Measurements from ENCODE around the gene STK32B. TPM values are rescaled to one million over a fixed set of nuclear protein-coding genes. Genes with fewer than 3 reads are reported as not detected.

Gene STK32B
- total RNA-seq, 2 experiments from 2014 or later: not detected

GRCh38 chr4:5526080-5526846 lies 475.0 kb downstream of the STK32B start:
- no peaks in the 10 kb centered on the region for H3K36me3 ChIP-seq (ENCODE audit: insufficient read depth, low read length)
- intact Hi-C loops (cut with micrococcal nuclease; ENCODE audit: unreplicated experiment): no loop called here
- ChIA-PET POLR2A (no interaction called here), CTCF (ENCODE audit: unreplicated experiment) (no interaction called here)
- DNase-seq (ENCODE audit: low spot score): no peak
- TF ChIP-seq EZH2phosphoT487 (IDR thresholded peaks at IDR 0.05; ENCODE audit: borderline replicate concordance, low read depth, low read length): no peak
- TF ChIP-seq CTCF (conservative IDR thresholded peaks at IDR 0.05; ENCODE audit: low read length): no peak
- H2AFZ ChIP-seq (ENCODE audit: low read length): no peak overlapping the region
- no peak overlapping the region for H3K4me2 ChIP-seq (ENCODE audit: low read length)
- H3K27ac ChIP-seq (ENCODE audit: low read depth, low read length, poor library complexity, severe bottlenecking): no peak overlapping the region
- H3K79me2 ChIP-seq (ENCODE audit: insufficient read depth, low read depth, low read length): no peaks in the 10 kb centered on the region
- H3K4me1 ChIP-seq (ENCODE audit: insufficient read depth, low read length, poor library complexity, severe bottlenecking): no peaks in the 10 kb centered on the region
- BruUV-seq (replicated peaks): no TSS peak
- no peaks in the 10 kb centered on the region for H4K20me1 ChIP-seq (ENCODE audit: insufficient read depth, low read length)
- no peaks in the 10 kb centered on the region for H3K9me3 ChIP-seq (ENCODE audit: low read length)
- no peak overlapping the region for H3K4me3 ChIP-seq (ENCODE audit: low read depth, low read length, poor library complexity, severe bottlenecking)
- H3K9me2 ChIP-seq (ENCODE audit: insufficient read depth, low read length): no peaks in the 10 kb centered on the region

- no peaks in the 10 kb centered on the region for H3K79me2 ChIP-seq (ENCODE audit: insufficient read depth, low read depth, low read length)
- H3K9me3 ChIP-seq (ENCODE audit: low read length): no peaks in the 10 kb centered on the region
- intact Hi-C loops (cut with micrococcal nuclease; ENCODE audit: unreplicated experiment): no loop called here
- DNase-seq (ENCODE audit: low spot score): no peak
- no peak overlapping the region for H3K4me2 ChIP-seq (ENCODE audit: low read length)
- no peaks in the 10 kb centered on the region for H4K20me1 ChIP-seq (ENCODE audit: insufficient read depth, low read length)
- ChIA-PET POLR2A (no interaction called here), CTCF (ENCODE audit: unreplicated experiment) (no interaction called here)
- no TSS peak for BruUV-seq (replicated peaks)
- TF ChIP-seq CTCF (conservative IDR thresholded peaks at IDR 0.05; ENCODE audit: low read length) (no peak), EZH2phosphoT487 (IDR thresholded peaks at IDR 0.05; ENCODE audit: borderline replicate concordance, low read depth, low read length) (no peak)
- no peak overlapping the region for H2AFZ ChIP-seq (ENCODE audit: low read length)
- no peak overlapping the region for H3K27ac ChIP-seq (ENCODE audit: low read depth, low read length, poor library complexity, severe bottlenecking)
- H3K4me1 ChIP-seq (ENCODE audit: insufficient read depth, low read length, poor library complexity, severe bottlenecking): no peaks in the 10 kb centered on the region
- no peaks in the 10 kb centered on the region for H3K36me3 ChIP-seq (ENCODE audit: insufficient read depth, low read length)
- no peaks in the 10 kb centered on the region for H3K9me2 ChIP-seq (ENCODE audit: insufficient read depth, low read length)
- H3K4me3 ChIP-seq (ENCODE audit: low read depth, low read length, poor library complexity, severe bottlenecking): no peak overlapping the region
Measured at GRCh38 chr4:5527211-5527610, 475.9 kb downstream of the STK32B start.

GRCh38 chr4:5528031-5528436 lies 476.8 kb downstream of the STK32B start:
- Histone ChIP-seq H3K4me3 (ENCODE audit: low read depth, low read length, poor library complexity, severe bottlenecking) (no peak overlapping the region), H3K9me2 (ENCODE audit: insufficient read depth, low read length) (no peaks in the 10 kb centered on the region), H4K20me1 (ENCODE audit: insufficient read depth, low read length) (no peaks in the 10 kb centered on the region), H3K36me3 (ENCODE audit: insufficient read depth, low read length) (no peaks in the 10 kb centered on the region), H3K4me1 (ENCODE audit: insufficient read depth, low read length, poor library complexity, severe bottlenecking) (no peaks in the 10 kb centered on the region), H3K27ac (ENCODE audit: low read depth, low read length, poor library complexity, severe bottlenecking) (no peak overlapping the region), H3K9me3 (ENCODE audit: low read length) (no peaks in the 10 kb centered on the region), H2AFZ (ENCODE audit: low read length) (no peak overlapping the region), H3K4me2 (ENCODE audit: low read length) (no peak overlapping the region), H3K79me2 (ENCODE audit: insufficient read depth, low read depth, low read length) (no peaks in the 10 kb centered on the region)
- CTCF ChIA-PET (ENCODE audit: unreplicated experiment): no interaction called here
- intact Hi-C loops (cut with micrococcal nuclease; ENCODE audit: unreplicated experiment): no loop called here
- POLR2A ChIA-PET: interaction anchor here (0.5 to 0.6 kb wide), 2 partner anchors 436 to 586 kb away, joined by 3 read pairs; no protein-coding TSS in a partner anchor
- TF ChIP-seq CTCF (conservative IDR thresholded peaks at IDR 0.05; ENCODE audit: low read length): no peak
- TF ChIP-seq EZH2phosphoT487 (IDR thresholded peaks at IDR 0.05; ENCODE audit: borderline replicate concordance, low read depth, low read length): no peak
- BruUV-seq (replicated peaks): no TSS peak
- no peak for DNase-seq (ENCODE audit: low spot score)
